Aorta (tissue), 5 donors: Measurements from ENCODE around the gene AP2A2. TPM values are rescaled to one million over a fixed set of nuclear protein-coding genes. Genes with fewer than 3 reads are reported as not detected.

ENCODE experiments used
- ATAC-seq: fragments of 200-7000 bp; cut with Tn5 transposase; one replicate; pipeline ENCODE4 v1.9.1; 2022; ENCODE audit warnings: moderate library complexity; ENCODE audit not compliant: low FRiP score
- DNase-seq, 2 donors: peaks; one replicate each; pipeline ENCODE4 v3.0.0-alpha.2; 2020
- H3K27ac ChIP-seq, 2 donors: one replicate each; pipeline ENCODE4 v1.5.1; 2013; ENCODE audit warnings: low read length in 2 of 2, mild to moderate bottlenecking in 2 of 2, moderate library complexity in 2 of 2, control low read depth in 1 of 2, inconsistent platforms in 1 of 2, low read depth in 1 of 2
- H3K27me3 ChIP-seq, 2 donors: one replicate each; pipeline ENCODE4 v1.6.1; 2013; ENCODE audit warnings: control low read depth in 1 of 2, low read length in 1 of 2, mild to moderate bottlenecking in 1 of 2, moderate library complexity in 1 of 2; ENCODE audit not compliant: insufficient read depth in 2 of 2, control insufficient read depth in 1 of 2
- H3K36me3 ChIP-seq, 2 donors: one replicate each; pipeline ENCODE4 v1.6.1; 2013; ENCODE audit warnings: control low read depth in 1 of 2, low read length in 1 of 2, mild to moderate bottlenecking in 1 of 2; ENCODE audit not compliant: insufficient read depth in 2 of 2, control insufficient read depth in 1 of 2
- H3K4me1 ChIP-seq, 2 donors: one replicate each; pipeline ENCODE4 v1.6.1; 2013; ENCODE audit warnings: low read length in 2 of 2, control low read depth in 1 of 2, mild to moderate bottlenecking in 1 of 2, moderate library complexity in 1 of 2; ENCODE audit not compliant: insufficient read depth in 2 of 2, control insufficient read depth in 1 of 2
- H3K4me3 ChIP-seq, 2 donors: one replicate each; pipeline ENCODE4 v1.5.1; 2013; ENCODE audit warnings: low read length in 2 of 2, control low read depth in 1 of 2, mild to moderate bottlenecking in 1 of 2
- H3K9me3 ChIP-seq: one replicate; pipeline ENCODE4 v1.6.1; 2013; ENCODE audit warnings: mild to moderate bottlenecking, low read length; ENCODE audit not compliant: control insufficient read depth
- WGBS, 2 donors: extraction: QIAGEN DNeasy Blood & Tissue Kit; methylation state at CpG; one replicate each; pipeline ENCODE4 v1.1.7; 2013; 5-methylcytosine and 5-hydroxymethylcytosine counted together
- intact Hi-C, 2 donors: fragments of 100-400 bp; cut with DNase I; formaldehyde crosslinking; loops; one replicate each; pipeline versions ENCODE4 v1.14.2 to v1.15.0; 2022
- polyA plus RNA-seq, 2 donors: library from polyadenylated mRNA; stranded (reverse); fragments of 200-250 nt; gene quantifications; one replicate each; pipeline ENCODE4 v1.2.3, GENCODE V29; 2013
- total RNA-seq, 2 donors: library from RNA; stranded (reverse); fragmentation: NEBNext Ultra II Directional; extraction: Animal tissue kit (Norgen Biotek cat#: 25700); gene quantifications; one replicate each; pipeline ENCODE4 v1.2.1, GENCODE V29; 2021
- donor health status: healthy with polysubstance abuse.
- donor health status: Bipolar disorder and iron deficiency.
- donor health status: DM: no; HTN: no; CAD: no.
- donor health status: DM: no; HTN: no; CAD: no.
- donor health status: DM: yes; HTN: yes; CAD: no.

Gene AP2A2
- total and polyA plus RNA-seq, 4 donors: 14.0 to 147 (median 70.3) TPM

DNA sequence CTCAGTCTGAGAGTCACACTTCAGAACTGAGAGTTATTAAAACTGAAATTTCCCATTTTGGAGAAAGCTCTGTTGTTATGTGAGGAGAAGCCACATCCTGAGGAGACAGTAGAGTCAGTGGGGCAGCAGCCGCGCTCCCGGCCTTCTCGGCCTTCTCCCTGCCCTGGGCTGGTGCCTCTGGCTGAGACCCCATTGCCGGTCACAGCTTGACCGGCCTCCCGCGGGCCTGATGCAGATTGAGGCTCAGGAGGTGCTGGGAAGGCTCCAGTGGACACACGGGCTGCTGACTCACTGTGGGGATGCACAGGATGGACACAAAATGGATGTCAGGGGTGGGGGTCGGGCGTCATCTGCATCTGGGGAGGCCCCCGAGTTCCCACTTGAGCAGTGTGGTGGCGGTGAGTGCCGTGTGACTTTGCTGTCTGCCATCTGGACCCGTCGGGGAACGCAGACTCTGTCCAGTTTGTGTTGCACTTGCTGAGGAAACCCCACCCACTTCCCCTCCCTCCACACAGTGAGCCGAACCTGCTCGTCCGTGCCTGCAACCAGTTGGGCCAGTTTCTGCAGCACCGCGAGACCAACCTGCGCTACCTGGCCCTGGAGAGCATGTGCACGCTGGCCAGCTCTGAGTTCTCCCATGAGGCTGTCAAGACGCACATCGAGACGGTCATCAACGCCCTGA, 60.7 kb downstream of the AP2A2 start:
- 92% methylated on average over 28 of the region's 28 CpGs for WGBS, 2 donors
- no peak for ATAC-seq
- intact Hi-C loops: no loop called here

DNA sequence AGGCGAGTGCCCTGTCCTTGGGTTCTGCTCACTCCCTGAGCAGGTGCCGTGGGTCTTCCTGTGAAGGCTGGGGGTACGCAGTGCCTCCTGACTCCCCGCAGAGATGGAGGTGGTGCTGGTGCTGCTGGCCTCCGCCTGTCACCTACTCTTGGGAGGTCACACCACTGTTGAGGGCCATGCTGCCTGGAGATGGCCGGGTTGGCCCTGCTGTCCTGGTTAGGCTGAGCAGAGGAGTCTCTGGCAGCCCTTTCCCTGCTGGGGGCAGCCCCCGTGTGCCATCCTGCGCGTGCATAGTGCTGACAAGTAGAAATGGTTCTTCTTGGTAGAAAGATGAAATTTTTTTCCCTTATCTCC, 61.3 kb downstream of the AP2A2 start:
- H3K27ac ChIP-seq: no peak overlapping the region
- no peak overlapping the region for H3K4me3 ChIP-seq
- H3K36me3 ChIP-seq: peaks cover 0 to 11% of the 10 kb centered on the region in 2 donors
- DNase-seq (no peak), ATAC-seq (no peak)
- WGBS, 2 donors: 96 to 99% methylated on average over 9 of the region's 9 CpGs
- intact Hi-C loops: no loop called here
- no peaks in the 10 kb centered on the region for H3K4me1 ChIP-seq
- no peaks in the 10 kb centered on the region for H3K27me3 ChIP-seq
- no peaks in the 10 kb centered on the region for H3K9me3 ChIP-seq

More for the DNA sequence above, 60.7 kb downstream of the AP2A2 start:
- H3K36me3 ChIP-seq: peaks cover 0 to 13% of the 10 kb centered on the region in 2 donors
- DNase-seq: no peak
- H3K27me3 ChIP-seq: no peaks in the 10 kb centered on the region
- no peaks in the 10 kb centered on the region for H3K9me3 ChIP-seq
- H3K27ac ChIP-seq: no peak overlapping the region
- H3K4me1 ChIP-seq: no peaks in the 10 kb centered on the region
- H3K4me3 ChIP-seq: no peak overlapping the region

DNA sequence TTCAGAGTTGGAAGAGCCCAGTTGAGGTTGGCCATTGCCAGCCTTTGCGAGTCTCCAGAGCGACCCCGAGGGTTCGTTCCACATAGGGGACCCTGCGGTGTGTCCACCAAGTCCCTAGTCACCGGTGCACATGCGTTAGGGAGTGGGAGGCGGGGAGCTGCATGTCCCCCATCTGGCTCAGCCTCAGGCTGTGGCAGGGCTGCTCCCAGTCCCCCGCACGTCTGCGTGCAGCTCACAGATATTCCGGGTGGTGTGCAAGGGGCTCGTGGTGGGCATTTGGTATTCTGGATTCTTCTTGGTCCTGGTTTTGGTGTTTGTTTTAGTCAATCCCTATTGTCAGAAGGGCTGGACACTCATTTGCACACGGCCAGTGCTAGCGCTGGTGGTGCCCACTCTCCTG, 62.0 kb downstream of the AP2A2 start:
- no peak overlapping the region for H3K4me3 ChIP-seq
- H3K27ac ChIP-seq: no peak overlapping the region
- H3K27me3 ChIP-seq: no peaks in the 10 kb centered on the region
- 92 to 94% methylated on average over 15 of the region's 15 CpGs for WGBS, 2 donors
- no peaks in the 10 kb centered on the region for H3K4me1 ChIP-seq
- DNase-seq (no peak), ATAC-seq (no peak)
- H3K36me3 ChIP-seq: peaks cover 0 to 14% of the 10 kb centered on the region in 2 donors
- no peaks in the 10 kb centered on the region for H3K9me3 ChIP-seq
- intact Hi-C loops: no loop called here

DNA sequence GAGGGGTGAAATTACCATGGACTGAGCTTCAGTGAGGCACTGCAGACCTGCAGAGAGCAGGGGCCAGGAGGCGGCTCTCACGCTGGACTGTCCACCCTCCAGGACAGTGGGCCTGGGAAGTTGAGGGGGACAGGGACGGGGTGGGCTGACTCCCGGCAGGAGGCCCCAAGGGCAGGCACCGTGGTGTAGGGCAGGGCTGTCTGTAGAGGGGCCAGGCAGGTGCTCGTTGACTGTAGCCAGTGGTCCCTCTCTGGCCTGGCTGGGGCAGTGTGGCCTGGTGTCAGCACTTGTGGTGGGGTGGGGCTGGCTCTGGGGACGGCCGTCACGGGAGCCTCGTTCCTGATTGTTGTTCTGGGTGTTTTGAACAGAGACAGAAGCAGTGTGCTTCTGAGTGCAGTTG, 64.4 kb downstream of the AP2A2 start:
- H3K36me3 ChIP-seq: peaks cover 0 to 20% of the 10 kb centered on the region in 2 donors
- H3K4me3 ChIP-seq: no peak overlapping the region
- no peak for ATAC-seq
- H3K27ac ChIP-seq: no peak overlapping the region
- intact Hi-C loops: no loop called here
- no peaks in the 10 kb centered on the region for H3K27me3 ChIP-seq
- WGBS, 2 donors: 87 to 89% methylated on average over 10 of the region's 10 CpGs
- H3K9me3 ChIP-seq: no peaks in the 10 kb centered on the region
- no peaks in the 10 kb centered on the region for H3K4me1 ChIP-seq
- DNase-seq: no peak

DNA sequence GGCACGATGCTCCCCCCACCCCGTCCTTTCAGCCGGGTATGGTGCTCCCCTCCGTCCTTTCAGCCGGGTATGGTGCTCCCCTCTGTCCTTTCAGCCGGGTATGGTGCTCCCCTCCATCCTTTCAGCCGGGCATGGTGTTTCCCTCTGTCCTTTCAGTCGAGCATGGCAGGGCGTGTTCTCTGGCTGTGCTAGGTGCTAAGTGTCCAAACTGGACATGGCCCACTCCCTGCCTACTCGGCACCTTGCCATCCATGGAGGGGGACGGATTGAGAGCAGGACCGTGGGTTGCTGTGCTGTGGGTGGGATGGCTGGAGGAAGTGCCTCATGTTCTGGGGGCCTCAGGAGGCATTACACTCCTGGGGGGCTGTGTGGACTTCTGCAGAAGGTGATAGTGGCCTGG, 65.4 kb downstream of the AP2A2 start:
- intact Hi-C loops: no loop called here
- Histone ChIP-seq H3K27me3 (no peaks in the 10 kb centered on the region), H3K9me3 (no peaks in the 10 kb centered on the region), H3K4me3 (no peak overlapping the region), H3K4me1 (no peaks in the 10 kb centered on the region), H3K27ac (no peak overlapping the region), H3K36me3 (peaks cover 0 to 15% of the 10 kb centered on the region in 2 donors)
- 79 to 82% methylated on average over 12 of the region's 12 CpGs for WGBS, 2 donors
- ATAC-seq: no peak
- DNase-seq: no peak

DNA sequence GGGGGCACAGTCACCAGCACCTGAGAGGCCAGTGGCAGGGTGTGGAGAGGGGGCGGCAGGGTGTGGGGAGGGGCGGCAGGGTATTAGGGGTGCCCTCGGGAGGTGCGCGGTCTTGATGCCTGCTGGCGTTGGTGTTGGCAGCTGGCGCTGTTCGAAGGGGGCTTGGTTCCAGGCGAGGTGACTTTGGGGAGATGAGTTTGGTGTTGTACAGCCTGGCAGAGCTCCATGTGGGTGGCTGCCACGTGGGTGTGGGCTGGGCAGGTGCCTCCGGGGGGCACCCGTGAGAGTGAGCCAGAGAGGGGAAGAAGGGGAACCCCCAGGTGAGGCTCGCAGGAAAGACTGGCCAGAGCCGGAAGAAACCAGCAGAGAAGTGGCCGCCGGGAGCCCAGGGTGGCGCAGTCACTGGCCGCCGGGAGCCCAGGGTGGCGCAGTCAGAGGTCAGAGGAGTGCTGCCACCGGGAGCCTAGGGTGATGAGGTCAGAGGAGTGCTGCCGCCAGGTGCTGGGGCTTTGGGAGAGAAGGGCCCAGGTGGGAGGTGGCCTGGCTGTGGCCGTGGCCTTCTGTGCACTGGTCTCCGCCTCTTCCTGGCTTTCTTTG, 66.1 kb downstream of the AP2A2 start:
- intact Hi-C loops: no loop called here

DNA sequence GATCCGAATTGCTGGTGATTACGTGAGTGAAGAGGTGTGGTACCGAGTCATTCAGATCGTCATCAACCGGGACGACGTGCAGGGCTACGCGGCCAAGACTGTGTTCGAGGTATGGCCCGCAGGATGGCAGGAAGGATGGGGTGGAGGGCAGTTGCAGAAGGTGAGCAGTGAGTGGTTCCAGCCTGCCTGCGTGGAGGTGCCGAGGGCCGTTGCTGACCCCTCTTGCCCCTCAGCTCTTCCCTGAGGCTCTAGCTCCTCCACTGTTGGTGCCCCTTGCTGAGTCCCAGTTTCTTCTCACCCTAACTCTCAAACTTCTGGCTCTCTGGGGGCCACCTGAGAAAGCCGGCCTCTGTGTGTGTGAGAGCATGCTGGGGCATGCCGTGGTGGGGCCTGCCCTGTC, 66.9 kb downstream of the AP2A2 start:
- Histone ChIP-seq H3K4me1 (no peaks in the 10 kb centered on the region), H3K27ac (no peak overlapping the region), H3K36me3 (peaks cover 0 to 11% of the 10 kb centered on the region in 2 donors), H3K4me3 (no peak overlapping the region), H3K9me3 (no peaks in the 10 kb centered on the region), H3K27me3 (no peaks in the 10 kb centered on the region)
- intact Hi-C loops: no loop called here
- ATAC-seq (no peak), DNase-seq (no peak)
- 91 to 93% methylated on average over 16 of the region's 16 CpGs for WGBS, 2 donors

More for the DNA sequence above, 66.1 kb downstream of the AP2A2 start:
- DNase-seq: no peak
- 85 to 87% methylated on average over 23 to 24 of the region's 24 CpGs for WGBS, 2 donors
- no peak overlapping the region for H3K27ac ChIP-seq
- ATAC-seq: no peak
- no peak overlapping the region for H3K4me3 ChIP-seq
- H3K4me1 ChIP-seq: no peaks in the 10 kb centered on the region
- H3K9me3 ChIP-seq: no peaks in the 10 kb centered on the region
- no peaks in the 10 kb centered on the region for H3K27me3 ChIP-seq
- H3K36me3 ChIP-seq: peaks cover 0 to 13% of the 10 kb centered on the region in 2 donors

DNA sequence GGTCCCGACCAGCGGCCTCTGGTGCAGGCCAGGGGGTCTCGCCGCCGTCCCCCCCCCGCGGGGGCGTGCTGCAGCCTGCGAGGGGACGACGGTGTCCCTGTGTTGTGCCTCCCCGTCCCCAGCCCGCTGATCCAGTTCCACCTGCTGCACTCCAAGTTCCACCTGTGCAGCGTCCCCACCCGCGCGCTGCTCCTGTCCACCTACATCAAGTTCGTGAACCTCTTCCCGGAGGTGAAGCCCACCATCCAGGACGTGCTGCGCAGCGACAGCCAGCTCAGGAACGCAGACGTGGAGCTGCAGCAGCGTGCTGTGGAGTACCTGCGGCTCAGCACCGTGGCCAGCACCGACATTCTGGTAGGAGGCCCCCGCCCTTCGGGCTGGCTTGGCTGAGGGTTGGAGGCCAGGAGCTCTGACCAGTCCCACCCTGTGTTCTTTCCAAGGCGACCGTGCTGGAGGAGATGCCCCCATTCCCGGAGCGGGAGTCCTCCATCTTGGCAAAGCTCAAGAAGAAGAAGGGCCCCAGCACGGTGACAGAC, 68.0 kb downstream of the AP2A2 start:
- no peaks in the 10 kb centered on the region for H3K4me1 ChIP-seq
- H3K36me3 ChIP-seq: peaks cover 0 to 10% of the 10 kb centered on the region in 2 donors
- ATAC-seq: no peak
- no peaks in the 10 kb centered on the region for H3K27me3 ChIP-seq
- 89 to 93% methylated on average over 35 of the region's 35 CpGs for WGBS, 2 donors
- DNase-seq: no peak
- H3K4me3 ChIP-seq: no peak overlapping the region
- intact Hi-C loops: no loop called here
- no peaks in the 10 kb centered on the region for H3K9me3 ChIP-seq
- H3K27ac ChIP-seq: no peak overlapping the region
